GM21515 (cell line): ENCODE measurements around the gene PPP2CA.
"Not testable (repeated sequence)": the region's sequence is repeated elsewhere in the genome, so short reads cannot be mapped to it uniquely, and the experiment has no call there.

Experiments
- ATAC-seq: cut with Tn5 transposase; IDR thresholded peaks from one replicate; pipeline ENCODE4 v1.9.1; 2021; ENCODE audit not compliant: unreplicated experiment

PPP2CA gene

GRCh38 chr5:134245692-134246091 lies 19.8 kb upstream of the PPP2CA start:
- ATAC-seq = no peak

- no peak for ATAC-seq
Observed at GRCh38 chr5:134245101-134245604, 19.3 kb upstream of the PPP2CA start.

- no peak for ATAC-seq
Observed at GRCh38 chr5:134242146-134242545, 16.3 kb upstream of the PPP2CA start.

- no peak for ATAC-seq
Observed at GRCh38 chr5:134240421-134240962, 14.6 kb upstream of the PPP2CA start.

- no peak for ATAC-seq
Observed at GRCh38 chr5:134236820-134237219, 10.9 kb upstream of the PPP2CA start.

- no peak for ATAC-seq
Observed at GRCh38 chr5:134236318-134236717, 10.4 kb upstream of the PPP2CA start.

GRCh38 chr5:134228624-134229023 lies 2.8 kb upstream of the PPP2CA start:
- no peak for ATAC-seq

GRCh38 chr5:134227776-134228175 lies 1.9 kb upstream of the PPP2CA start:
- no peak for ATAC-seq

GRCh38 chr5:134227259-134227658 lies 1.4 kb upstream of the PPP2CA start:
- ATAC-seq = no peak

- peak; percentile 18 for ATAC-seq
Observed at GRCh38 chr5:134226441-134227192, 744 bp upstream of the PPP2CA start.

GRCh38 chr5:134224888-134225779 lies 739 bp downstream of the PPP2CA start:
- peak; percentile 33 for ATAC-seq

- no peak for ATAC-seq
Observed at GRCh38 chr5:134223406-134224248, 2.2 kb downstream of the PPP2CA start.

- ATAC-seq = not testable (repeated sequence)
Observed at GRCh38 chr5:134221690-134222089, 4.2 kb downstream of the PPP2CA start.

- ATAC-seq = no peak
Observed at GRCh38 chr5:134215757-134216156, 10.1 kb downstream of the PPP2CA start.

GRCh38 chr5:134211263-134212031 lies 14.4 kb downstream of the PPP2CA start:
- ATAC-seq = not testable (repeated sequence)

GRCh38 chr5:134209477-134210245 lies 16.2 kb downstream of the PPP2CA start:
- no peak for ATAC-seq

GRCh38 chr5:134207696-134208095 lies 18.2 kb downstream of the PPP2CA start:
- no peak for ATAC-seq

GRCh38 chr5:134206627-134207160 lies 19.2 kb downstream of the PPP2CA start:
- ATAC-seq = no peak

GRCh38 chr5:134204575-134204974 lies 21.3 kb downstream of the PPP2CA start:
- no peak for ATAC-seq
